Epidermal melanocyte (primary cell): ENCODE results near the gene MZB1.
"Not testable (repeated sequence)": the region's sequence is repeated elsewhere in the genome, so short reads cannot be mapped to it uniquely, and the experiment has no call there.

Experiments
- DNase-seq: peaks from one replicate; pipeline ENCODE4 v3.0.0; 2011; ENCODE audit warnings: low spot score; ENCODE audit not compliant: insufficient read length

Gene MZB1

GRCh38 chr5:139392678-139393496 is 3.2 kb upstream of the MZB1 start:
- DNase-seq: peak; percentile 52

DNA sequence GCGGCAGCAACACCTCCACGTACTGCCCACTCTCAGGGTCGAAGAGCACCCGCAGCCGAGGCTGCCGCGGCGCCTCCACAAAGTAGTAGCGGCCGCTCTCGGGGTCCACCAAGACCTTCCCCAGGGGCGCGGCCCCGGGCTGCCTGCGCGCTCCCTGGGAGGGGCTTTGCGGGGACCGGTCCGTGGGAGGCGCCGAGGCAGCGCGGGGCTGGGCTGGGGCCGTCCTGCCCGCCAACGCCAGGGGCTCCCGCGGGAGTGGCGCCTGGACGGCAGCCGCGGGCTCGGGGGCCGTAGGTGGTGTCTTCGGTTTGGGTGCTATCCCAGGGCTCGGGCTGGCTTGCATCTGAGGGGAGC is 2.6 kb upstream of the MZB1 start:
- DNase-seq: no peak

DNA sequence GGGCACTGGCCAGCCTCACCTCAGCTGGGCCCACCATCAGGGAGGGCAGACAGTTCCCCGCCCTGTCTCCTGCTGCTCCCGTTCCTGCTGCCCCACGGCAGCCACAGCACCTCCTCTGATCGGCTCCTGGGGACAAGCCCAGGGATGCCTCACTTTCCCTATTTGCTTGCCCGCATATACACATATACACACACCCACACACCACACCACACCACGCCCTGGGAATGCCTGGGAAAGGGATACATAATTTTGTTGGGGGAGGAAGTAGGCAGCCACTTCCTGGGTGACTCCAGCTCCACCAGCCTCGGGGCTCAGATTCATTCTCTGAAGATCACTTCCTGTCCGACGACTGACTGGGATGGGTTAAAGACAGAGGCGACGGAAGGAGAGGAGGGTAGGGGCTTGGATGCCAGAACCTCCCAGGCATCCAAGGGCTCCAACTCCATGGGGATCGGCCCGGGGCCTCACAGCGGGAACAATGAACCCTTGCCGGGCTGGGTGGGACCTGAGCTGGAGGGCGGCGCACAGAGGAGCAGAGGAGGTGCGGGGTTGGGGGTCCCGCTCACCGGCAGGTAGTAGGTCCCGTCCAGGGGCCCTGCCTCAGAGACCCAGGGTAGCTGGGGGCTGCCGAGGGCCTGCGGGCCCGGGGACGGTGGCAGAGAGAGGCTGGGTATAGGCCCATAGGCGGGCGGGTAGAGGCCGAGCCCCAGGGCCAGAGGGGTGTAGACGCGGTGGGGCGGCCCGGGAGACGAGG is 2.0 kb upstream of the MZB1 start:
- peak; percentile 16 for DNase-seq

DNA sequence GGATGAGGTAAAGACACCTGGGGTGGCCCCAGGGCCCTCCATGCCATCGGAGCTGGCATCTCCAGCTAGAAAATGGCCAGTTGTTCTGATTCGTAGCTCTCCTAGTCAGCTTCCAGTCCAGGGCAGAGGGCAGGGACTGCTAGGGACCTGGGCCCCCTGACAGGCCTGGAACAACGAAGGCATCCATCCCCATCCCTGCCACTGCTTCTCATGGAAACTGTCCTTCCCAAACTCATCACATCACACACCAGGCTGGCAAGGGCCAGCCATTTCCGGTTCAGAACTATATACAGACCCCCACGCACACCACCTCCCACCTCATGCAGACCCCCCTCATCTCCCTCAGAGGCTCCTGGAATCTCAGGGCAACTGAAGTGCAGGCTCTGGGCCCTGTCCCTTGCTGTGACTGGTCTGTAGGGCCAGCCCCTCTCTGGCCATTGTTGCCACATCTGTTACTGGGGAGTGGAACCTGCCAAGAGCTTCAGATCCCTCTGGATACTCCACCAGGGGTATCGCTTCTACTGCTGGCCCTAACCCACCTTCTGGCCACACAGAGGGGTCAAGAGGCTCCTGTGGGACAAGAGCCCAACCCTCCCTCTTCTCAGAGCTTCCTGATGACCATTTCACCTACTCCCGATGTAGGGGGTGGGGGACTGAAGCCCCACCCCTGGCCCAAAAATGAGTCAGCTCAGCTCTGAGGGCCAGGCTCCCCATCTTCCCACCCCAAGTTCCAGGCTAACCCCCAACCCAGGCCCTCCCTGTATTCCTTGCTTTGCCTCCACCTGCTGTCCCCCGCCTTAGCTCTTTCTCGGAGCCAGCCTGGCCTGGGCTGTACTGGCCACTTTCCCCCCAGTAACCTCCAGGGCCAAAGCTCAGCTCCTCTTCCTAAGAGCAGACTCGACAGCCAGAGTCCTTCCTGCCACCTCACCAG is 1.2 kb upstream of the MZB1 start:
- peak; percentile 17 for DNase-seq

- DNase-seq: peak; percentile 21
Measured at GRCh38 chr5:139388198-139388821, 1.4 kb downstream of the MZB1 start.

GRCh38 chr5:139387611-139388197 is 2.0 kb downstream of the MZB1 start:
- peak; percentile 12 for DNase-seq

- DNase-seq: not testable (repeated sequence)
Measured at GRCh38 chr5:139386956-139387355, 2.8 kb downstream of the MZB1 start.

GRCh38 chr5:139386050-139386438 is 3.7 kb downstream of the MZB1 start:
- no peak for DNase-seq

DNA sequence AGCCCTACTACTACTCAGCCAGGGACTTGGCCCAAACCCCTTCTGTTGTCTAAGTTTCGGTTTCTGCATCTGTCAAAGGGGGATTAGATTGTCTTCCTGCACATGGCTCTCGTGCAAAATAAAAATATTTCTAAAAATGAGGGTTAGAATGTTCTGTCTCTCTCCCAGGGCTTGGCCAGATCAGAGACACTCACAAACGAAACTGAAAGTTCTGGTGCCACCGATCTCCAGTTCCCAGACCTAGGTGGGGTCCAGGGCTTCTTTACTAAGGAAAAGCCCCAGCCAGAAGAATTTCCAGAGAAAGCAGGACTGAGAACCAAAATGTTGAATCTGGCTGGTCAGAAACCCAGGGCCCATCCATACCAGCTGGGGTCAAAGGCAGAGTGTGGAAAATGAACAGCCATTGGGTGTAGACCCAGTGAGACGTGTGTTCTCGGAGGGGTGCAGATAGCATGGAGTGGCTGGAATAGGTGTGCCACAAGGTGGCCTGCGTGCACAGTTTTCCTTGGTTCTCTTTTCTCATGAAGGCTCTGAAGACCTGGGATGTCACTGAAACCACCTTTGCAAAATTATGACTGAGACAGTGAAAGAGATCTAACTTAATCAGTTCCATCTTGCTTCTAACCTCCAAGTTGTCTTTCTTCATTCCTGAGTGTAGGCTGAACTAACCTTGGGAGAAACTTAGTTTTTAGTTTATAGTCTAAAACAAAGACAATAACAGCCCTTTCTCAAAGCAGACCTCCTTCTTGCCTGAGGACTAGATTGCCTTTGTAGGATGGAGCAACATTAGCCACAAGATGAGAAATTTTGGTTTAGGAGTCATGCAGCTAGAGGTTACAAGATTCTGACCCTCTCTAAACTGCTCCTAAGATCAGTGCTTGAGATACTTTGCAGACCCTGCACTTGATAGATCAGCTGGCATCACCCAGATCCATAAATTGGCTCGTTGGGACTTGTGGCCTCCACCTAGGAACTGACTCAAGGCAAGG is 4.4 kb downstream of the MZB1 start:
- DNase-seq: peak; percentile 11

- no peak for DNase-seq
Measured at GRCh38 chr5:139384591-139385051, 5.1 kb downstream of the MZB1 start.

GRCh38 chr5:139383993-139384590 is 5.6 kb downstream of the MZB1 start:
- peak; percentile 11 for DNase-seq

GRCh38 chr5:139383275-139383992 is 6.3 kb downstream of the MZB1 start, which contains the start of gene SLC23A1:
TSS of gene SLC23A1 (minus strand) at chr5:139383297. CDS start at chr5:139383253, 44 bp downstream.
- peak; percentile 29 for DNase-seq

GRCh38 chr5:139382807-139383206 is 6.9 kb downstream of the MZB1 start:
- no peak for DNase-seq

DNA sequence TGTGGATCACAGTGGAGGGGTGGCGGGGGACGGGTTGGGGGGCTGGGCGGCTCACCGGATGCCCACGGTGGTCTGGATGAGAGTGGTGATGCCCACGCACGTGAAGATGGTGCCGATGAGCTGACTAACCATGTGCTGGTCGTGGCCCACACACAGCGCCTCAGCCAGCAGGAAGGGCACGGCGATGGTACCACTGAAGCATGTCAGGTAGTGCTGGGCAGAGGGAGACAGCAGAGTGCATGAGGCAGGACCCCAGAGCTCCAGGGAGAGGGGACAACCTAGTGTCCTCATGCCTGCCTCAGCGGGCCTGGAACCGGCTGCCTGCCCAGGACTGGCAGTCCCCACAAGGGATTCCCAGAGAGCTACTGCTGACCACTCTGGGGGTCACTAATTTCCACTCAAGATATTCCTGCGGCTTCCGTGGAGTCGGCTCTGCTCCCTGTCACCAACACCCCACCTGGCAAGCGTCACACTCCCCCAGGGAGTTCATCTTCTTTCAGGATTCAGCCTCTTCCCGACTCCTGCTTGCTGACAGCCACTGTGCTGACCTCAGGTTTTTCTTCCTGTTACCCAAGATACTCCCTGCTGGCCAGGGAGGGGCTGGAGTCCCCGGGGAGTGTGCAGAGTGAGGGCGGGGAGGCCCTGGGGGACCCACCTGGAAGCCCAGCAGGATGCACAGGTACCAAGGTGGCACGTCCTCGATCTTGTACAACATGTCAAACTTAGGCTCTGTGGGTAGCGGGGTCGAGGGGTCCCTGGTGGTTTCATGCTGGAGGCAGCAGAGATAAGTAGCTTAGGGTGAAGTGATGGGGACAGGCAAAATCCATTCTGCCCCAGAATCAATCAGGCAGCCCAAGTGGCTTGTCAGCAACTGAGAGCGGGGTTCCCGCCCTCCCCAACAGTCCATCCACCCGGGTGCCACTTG is 7.6 kb downstream of the MZB1 start:
- no peak for DNase-seq

DNA sequence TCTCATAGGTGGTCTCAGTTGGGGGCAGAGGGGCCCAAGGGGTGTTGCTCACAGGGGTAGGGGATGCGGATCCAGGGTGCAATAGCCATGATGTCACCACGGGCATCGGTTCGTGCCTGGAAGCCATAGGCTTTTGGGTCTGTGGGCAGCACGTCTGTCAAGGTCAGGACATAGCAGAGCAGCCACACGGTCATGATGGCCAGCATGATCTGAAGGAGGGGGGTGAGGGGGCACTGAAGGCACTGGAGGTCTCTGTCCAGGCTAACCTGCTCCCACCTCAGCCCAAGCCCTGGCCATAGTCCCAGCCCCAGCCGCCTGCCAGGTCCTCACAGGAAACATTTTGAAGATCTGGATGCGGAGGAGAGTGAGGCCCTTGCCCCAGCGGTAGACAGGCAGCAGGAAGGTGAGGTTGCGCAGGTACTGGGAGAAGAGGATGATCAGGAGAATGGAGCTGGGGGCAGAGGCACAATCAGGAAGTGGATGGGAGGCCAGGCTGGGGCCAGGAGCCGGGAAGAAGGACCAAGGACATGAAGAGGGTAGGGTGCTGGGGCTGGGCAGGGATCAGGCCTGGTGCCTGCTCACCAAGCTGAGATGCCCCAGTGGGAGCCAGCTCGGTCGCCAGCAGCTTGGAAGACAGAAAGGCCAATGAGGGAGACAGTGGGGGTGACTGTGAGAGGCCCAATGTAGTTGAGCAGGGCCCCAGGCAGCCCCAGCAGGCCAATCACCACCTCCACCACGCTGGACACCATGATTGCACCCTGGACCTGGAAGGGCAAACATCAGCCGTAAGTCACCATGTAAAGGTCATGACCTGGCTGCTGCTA is 9.9 kb downstream of the MZB1 start:
- no peak for DNase-seq

DNA sequence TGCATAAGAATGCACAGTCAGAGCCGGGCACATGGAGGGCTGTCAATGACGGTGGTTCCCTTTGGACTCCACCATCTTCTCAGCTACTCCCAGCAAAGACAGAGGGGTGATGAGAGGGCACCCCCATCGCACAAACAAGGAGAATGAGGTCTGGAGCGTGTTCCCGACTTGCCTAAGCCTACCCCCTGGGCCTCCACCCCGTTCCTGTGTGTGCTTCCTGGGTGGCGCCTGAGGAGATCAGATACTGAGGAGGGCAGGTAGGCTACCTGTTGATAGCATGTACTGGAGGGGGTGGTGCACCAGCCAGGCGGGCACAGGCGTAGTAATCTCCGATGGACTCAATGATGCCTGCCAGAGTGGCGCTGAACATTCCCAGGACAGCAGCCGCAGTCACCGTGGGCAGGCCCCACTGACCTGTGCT is 10.8 kb downstream of the MZB1 start:
- DNase-seq: peak; percentile 9
